Liver (tissue), 9 donors: Measurements from ENCODE around the gene USP46. TPM values are rescaled to one million over a fixed set of nuclear protein-coding genes. Genes with fewer than 3 reads are reported as not detected.
A peak's percentile ranks its signal among the peaks of the same experiment; 100 is the strongest.

Source experiments
- DNase-seq: peaks from one replicate; pipeline ENCODE4 v3.0.0-alpha.2; 2017; ENCODE audit warnings: low spot score
- H3K27ac ChIP-seq, 2 donors: one replicate each; pipeline ENCODE4 v1.7.0; 2013; ENCODE audit warnings: inconsistent platforms in 2 of 2, low read length in 2 of 2, control low read depth in 1 of 2, low read depth in 1 of 2, mild to moderate bottlenecking in 1 of 2
- H3K27me3 ChIP-seq, 4 donors: one replicate each; pipeline versions ENCODE4 v1.6.1 to v1.7.0; 2013; ENCODE audit warnings: low read length in 3 of 4, inconsistent platforms in 1 of 4, mild to moderate bottlenecking in 1 of 4, moderate library complexity in 1 of 4; ENCODE audit not compliant: control insufficient read depth in 4 of 4, insufficient read depth in 4 of 4
- H3K36me3 ChIP-seq, 4 donors: one replicate each; pipeline versions ENCODE4 v1.6.1 to v1.7.0; 2013; ENCODE audit warnings: low read length in 3 of 4, mild to moderate bottlenecking in 3 of 4, low read depth in 1 of 4, moderate library complexity in 1 of 4; ENCODE audit not compliant: control insufficient read depth in 4 of 4, insufficient read depth in 3 of 4
- H3K4me1 ChIP-seq, 4 donors: one replicate each; pipeline versions ENCODE4 v1.6.1 to v1.7.0; 2013; ENCODE audit warnings: low read length in 3 of 4, mild to moderate bottlenecking in 3 of 4, moderate library complexity in 1 of 4; ENCODE audit not compliant: control insufficient read depth in 4 of 4, insufficient read depth in 4 of 4
- H3K4me3 ChIP-seq, 3 donors: one replicate each; pipeline versions ENCODE4 v1.6.1 to v1.7.0; 2013; ENCODE audit warnings: low read length in 3 of 3, control low read depth in 1 of 3, low read depth in 1 of 3, mild to moderate bottlenecking in 1 of 3
- H3K9ac ChIP-seq, 2 donors: one replicate each; pipeline ENCODE4 v1.7.0; 2013; ENCODE audit warnings: low read length in 2 of 2, mild to moderate bottlenecking in 2 of 2, moderate library complexity in 2 of 2, control low read depth in 1 of 2, low read depth in 1 of 2
- H3K9me3 ChIP-seq, 4 donors: one replicate each; pipeline versions ENCODE4 v1.6.1 to v1.7.0; 2013; ENCODE audit warnings: low read length in 3 of 4; ENCODE audit not compliant: control insufficient read depth in 4 of 4
- ATF3 ChIP-seq: IDR thresholded peaks from 2 replicates; pipeline ENCODE4 v1.6.1; 2016; ENCODE audit warnings: antibody characterized with exemption
- CTCF ChIP-seq: fragments of 150-350 bp; IDR thresholded peaks from 2 replicates; pipeline ENCODE4 v1.5.1; 2017; ENCODE audit warnings: improper control_type of control experiment, low read depth, low read length; ENCODE audit not compliant: missing input control
- EGR1 ChIP-seq, 2 donors: IDR thresholded peaks; 2 replicates each; pipeline ENCODE4 v1.6.1; 2016 to 2018; ENCODE audit warnings: antibody characterized with exemption in 2 of 2, low read depth in 2 of 2
- FOXA1 ChIP-seq: IDR thresholded peaks from 2 replicates; pipeline ENCODE4 v1.6.1; 2016; ENCODE audit warnings: antibody characterized with exemption
- FOXA2 ChIP-seq: IDR thresholded peaks from 2 replicates; pipeline ENCODE4 v1.6.1; 2016; ENCODE audit warnings: antibody characterized with exemption
- GABPA ChIP-seq, 2 donors: IDR thresholded peaks in 1 of 2; conservative IDR thresholded peaks in 1 of 2; 2 replicates each; pipeline ENCODE4 v1.6.1; 2016; ENCODE audit warnings: antibody characterized with exemption in 2 of 2, mild to moderate bottlenecking in 1 of 2, moderate library complexity in 1 of 2
- HNF4A ChIP-seq, 2 donors: conservative IDR thresholded peaks; 2 replicates each; pipeline ENCODE4 v1.6.1; 2016; ENCODE audit warnings: antibody characterized with exemption in 2 of 2, mild to moderate bottlenecking in 2 of 2
- HNF4G ChIP-seq: IDR thresholded peaks from 2 replicates; pipeline ENCODE4 v1.6.1; 2016; ENCODE audit warnings: antibody characterized with exemption
- JUND ChIP-seq, 2 donors: IDR thresholded peaks; 2 replicates each; pipeline ENCODE4 v1.6.1; 2016; ENCODE audit warnings: antibody characterized with exemption in 2 of 2
- NR2F2 ChIP-seq: IDR thresholded peaks from 2 replicates; pipeline ENCODE4 v1.6.1; 2016; ENCODE audit warnings: antibody characterized with exemption
- RAD21 ChIP-seq, 2 donors: IDR thresholded peaks; 2 replicates each; pipeline ENCODE4 v1.6.1; 2016; ENCODE audit warnings: antibody characterized with exemption in 2 of 2, mild to moderate bottlenecking in 2 of 2
- RXRA ChIP-seq, 2 donors: IDR thresholded peaks; 2 replicates each; pipeline ENCODE4 v1.6.1; 2017 to 2018; ENCODE audit warnings: antibody characterized with exemption in 2 of 2, mild to moderate bottlenecking in 1 of 2
- SP1 ChIP-seq: IDR thresholded peaks from 2 replicates; pipeline ENCODE4 v1.6.1; 2018; ENCODE audit warnings: antibody characterized with exemption, mild to moderate bottlenecking
- TAF1 ChIP-seq: conservative IDR thresholded peaks from 2 replicates; pipeline ENCODE4 v1.6.1; 2016; ENCODE audit warnings: antibody characterized with exemption, mild to moderate bottlenecking
- YY1 ChIP-seq: IDR thresholded peaks from 2 replicates; pipeline ENCODE4 v1.6.1; 2016; ENCODE audit warnings: antibody characterized with exemption, mild to moderate bottlenecking
- WGBS: extraction: QIAGEN DNeasy Blood & Tissue Kit; methylation state at CpG from one replicate; pipeline ENCODE4 v1.1.7; 2013; 5-methylcytosine and 5-hydroxymethylcytosine counted together
- polyA plus RNA-seq, 2 donors: library from polyadenylated mRNA; stranded (reverse) in 1 of 2; unstranded in 1 of 2; fragments of 200-250 nt in 1 of 2; fragments of >200 nt in 1 of 2; fragmentation: Nextera tagmentation in 1 of 2; extraction: Ambion mirVana in 1 of 2; gene quantifications; one replicate each; pipeline versions ENCODE4 v1.2.1 to v1.2.3, GENCODE V29; 2013 to 2015
- total RNA-seq, 2 donors: library from RNA; depleted of rRNA; stranded (reverse); fragments of >200 nt; gene quantifications; one replicate each; pipeline ENCODE4 v1.2.3, GENCODE V29; 2014
- TF ChIP-seq, protein P1 (sequence below): IDR thresholded peaks from 2 replicates; pipeline ENCODE4 v1.6.1; 2016; ENCODE audit warnings: antibody characterized with exemption, mild to moderate bottlenecking
- TF ChIP-seq, protein P2 (sequence below): IDR thresholded peaks from 2 replicates; pipeline ENCODE4 v1.6.1; 2016; ENCODE audit warnings: antibody characterized with exemption
- donor health status: healthy.
- donor health status: healthy.
- donor health status: healthy.
- donor health status: healthy.
- donor health status: healthy.

USP46 gene
- total and polyA plus RNA-seq, 4 donors, result 2.3 to 5.5 (median 3.9) TPM

DNA sequence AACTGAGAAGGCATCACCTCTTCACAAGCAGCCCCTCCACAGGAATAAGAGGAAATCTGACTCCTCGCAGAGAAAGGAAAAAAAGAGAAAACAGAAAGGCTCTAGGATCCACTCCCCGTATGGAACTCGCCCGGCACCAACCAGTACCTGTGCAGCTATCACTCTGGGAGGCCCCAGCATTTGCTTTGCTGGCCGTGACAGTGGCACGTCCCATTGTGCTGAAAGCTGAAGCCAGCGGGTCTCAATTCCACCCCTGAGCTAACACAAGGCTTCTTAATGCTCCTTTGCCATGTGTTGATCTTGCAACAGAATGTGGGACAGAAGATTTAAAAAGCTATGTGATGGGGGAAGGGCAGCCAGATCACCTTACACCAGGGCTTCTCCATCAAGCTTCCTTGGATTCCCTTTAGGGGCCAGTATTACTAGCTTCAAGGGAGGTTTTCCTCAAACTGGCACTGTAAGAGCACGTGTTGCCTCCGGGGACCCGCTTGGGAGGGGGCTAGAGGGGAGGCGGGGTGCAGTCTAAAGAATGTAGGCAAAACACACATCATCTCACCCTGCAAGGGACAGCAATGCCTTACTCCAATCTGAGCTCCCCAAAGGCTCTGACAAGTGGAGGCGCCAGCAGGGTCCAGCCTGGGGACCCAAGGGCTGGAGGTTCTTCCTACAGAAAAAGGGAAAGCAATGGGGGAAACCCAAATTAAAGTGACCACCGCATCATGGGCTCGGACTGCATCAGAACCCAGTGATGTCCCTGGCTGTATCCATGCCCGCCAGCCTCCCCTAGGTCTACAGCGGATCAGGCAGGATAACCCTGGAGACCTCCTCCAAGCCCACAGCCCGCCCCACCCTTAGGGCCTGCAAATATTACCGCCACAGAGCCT, 1.2 kb downstream of the USP46 start:
- H3K36me3 ChIP-seq, result peaks cover 0 to 2% (median 0%) of the 10 kb centered on the region in 4 donors
- H3K9ac ChIP-seq, result no peak overlapping the region
- peak overlapping the region; percentile 70 to 93 (median 92) for H3K4me3 ChIP-seq
- DNase-seq, result no peak
- H3K27me3 ChIP-seq, result no peaks in the 10 kb centered on the region
- peaks cover 3 to 13% (median 8%) of the 10 kb centered on the region in 4 donors for H3K4me1 ChIP-seq
- no peak overlapping the region for H3K27ac ChIP-seq
- 81% methylated on average over 18 of the region's 18 CpGs for WGBS
- H3K9me3 ChIP-seq, result no peaks in the 10 kb centered on the region
- TF ChIP-seq HNF4G (no peak), HNF4A (conservative IDR thresholded peaks at IDR 0.05) (no peak), EGR1 (IDR thresholded peaks at IDR 0.05; ENCODE audit: low read depth in 2 of 2) (no peak), TAF1 (no peak)

- Histone ChIP-seq H3K4me3 (no peak overlapping the region), H3K27ac (no peak overlapping the region), H3K9me3 (no peaks in the 10 kb centered on the region), H3K4me1 (peaks cover 3 to 13% (median 8%) of the 10 kb centered on the region in 4 donors), H3K9ac (no peak overlapping the region), H3K36me3 (peaks cover 0 to 2% (median 0%) of the 10 kb centered on the region in 4 donors), H3K27me3 (no peaks in the 10 kb centered on the region)
- DNase-seq, result no peak
- 86% methylated on average over 8 of the region's 8 CpGs for WGBS
- TF ChIP-seq HNF4G (no peak), FOXA2 (no peak), TAF1 (no peak), JUND (IDR thresholded peaks at IDR 0.05) (no peak), RAD21 (IDR thresholded peaks at IDR 0.05) (no peak), ATF3 (no peak), EGR1 (IDR thresholded peaks at IDR 0.05; ENCODE audit: low read depth in 2 of 2) (no peak), NR2F2 (no peak), CTCF (no peak), FOXA1 (no peak)
- TF ChIP-seq, protein P1, sequence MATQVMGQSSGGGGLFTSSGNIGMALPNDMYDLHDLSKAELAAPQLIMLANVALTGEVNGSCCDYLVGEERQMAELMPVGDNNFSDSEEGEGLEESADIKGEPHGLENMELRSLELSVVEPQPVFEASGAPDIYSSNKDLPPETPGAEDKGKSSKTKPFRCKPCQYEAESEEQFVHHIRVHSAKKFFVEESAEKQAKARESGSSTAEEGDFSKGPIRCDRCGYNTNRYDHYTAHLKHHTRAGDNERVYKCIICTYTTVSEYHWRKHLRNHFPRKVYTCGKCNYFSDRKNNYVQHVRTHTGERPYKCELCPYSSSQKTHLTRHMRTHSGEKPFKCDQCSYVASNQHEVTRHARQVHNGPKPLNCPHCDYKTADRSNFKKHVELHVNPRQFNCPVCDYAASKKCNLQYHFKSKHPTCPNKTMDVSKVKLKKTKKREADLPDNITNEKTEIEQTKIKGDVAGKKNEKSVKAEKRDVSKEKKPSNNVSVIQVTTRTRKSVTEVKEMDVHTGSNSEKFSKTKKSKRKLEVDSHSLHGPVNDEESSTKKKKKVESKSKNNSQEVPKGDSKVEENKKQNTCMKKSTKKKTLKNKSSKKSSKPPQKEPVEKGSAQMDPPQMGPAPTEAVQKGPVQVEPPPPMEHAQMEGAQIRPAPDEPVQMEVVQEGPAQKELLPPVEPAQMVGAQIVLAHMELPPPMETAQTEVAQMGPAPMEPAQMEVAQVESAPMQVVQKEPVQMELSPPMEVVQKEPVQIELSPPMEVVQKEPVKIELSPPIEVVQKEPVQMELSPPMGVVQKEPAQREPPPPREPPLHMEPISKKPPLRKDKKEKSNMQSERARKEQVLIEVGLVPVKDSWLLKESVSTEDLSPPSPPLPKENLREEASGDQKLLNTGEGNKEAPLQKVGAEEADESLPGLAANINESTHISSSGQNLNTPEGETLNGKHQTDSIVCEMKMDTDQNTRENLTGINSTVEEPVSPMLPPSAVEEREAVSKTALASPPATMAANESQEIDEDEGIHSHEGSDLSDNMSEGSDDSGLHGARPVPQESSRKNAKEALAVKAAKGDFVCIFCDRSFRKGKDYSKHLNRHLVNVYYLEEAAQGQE, result no peak
Observed at GRCh38 chr4:52657292-52657617, 1.8 kb downstream of the USP46 start.

- Histone ChIP-seq H3K27me3 (no peaks in the 10 kb centered on the region), H3K4me1 (peaks cover 3 to 13% (median 8%) of the 10 kb centered on the region in 4 donors), H3K36me3 (no peaks in the 10 kb centered on the region), H3K27ac (no peak overlapping the region), H3K4me3 (no peak overlapping the region), H3K9ac (no peak overlapping the region), H3K9me3 (no peaks in the 10 kb centered on the region)
- no peak for TF ChIP-seq FOXA1
- TF ChIP-seq RAD21 (IDR thresholded peaks at IDR 0.05), result no peak
- no peak for TF ChIP-seq YY1
- TF ChIP-seq SP1, result no peak
- TF ChIP-seq, protein P2, sequence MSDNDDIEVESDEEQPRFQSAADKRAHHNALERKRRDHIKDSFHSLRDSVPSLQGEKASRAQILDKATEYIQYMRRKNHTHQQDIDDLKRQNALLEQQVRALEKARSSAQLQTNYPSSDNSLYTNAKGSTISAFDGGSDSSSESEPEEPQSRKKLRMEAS, result no peak
- no peak for TF ChIP-seq FOXA2
- TF ChIP-seq GABPA (IDR thresholded peaks at IDR 0.05 in 1 of 2, conservative IDR thresholded peaks at IDR 0.05 in 1 of 2), result no peak
- no peak for TF ChIP-seq ATF3
- no peak for TF ChIP-seq TAF1
- TF ChIP-seq CTCF, result no peak
- TF ChIP-seq RXRA (IDR thresholded peaks at IDR 0.05), result no peak
- TF ChIP-seq JUND (IDR thresholded peaks at IDR 0.05), result no peak
- no peak for TF ChIP-seq HNF4G
- no peak for DNase-seq
Observed at GRCh38 chr4:52655506-52655905, 3.6 kb downstream of the USP46 start.
